HG03280 (cell line): Measurements from ENCODE around the gene C13orf46.

Experiments used
- ATAC-seq: cut with Tn5 transposase; IDR thresholded peaks from one replicate; pipeline ENCODE4 v1.9.1; 2021; ENCODE audit warnings: mild to moderate bottlenecking, moderate library complexity; ENCODE audit not compliant: unreplicated experiment

Gene C13orf46

GRCh38 chr13:113956571-113956970 is 17.3 kb downstream of the C13orf46 start:
- ATAC-seq, result no peak

- no peak for ATAC-seq
Measured at GRCh38 chr13:113955691-113956090, 18.2 kb downstream of the C13orf46 start.

GRCh38 chr13:113955235-113955634 is 18.6 kb downstream of the C13orf46 start:
- no peak for ATAC-seq

GRCh38 chr13:113954046-113954835 is 19.6 kb downstream of the C13orf46 start:
- ATAC-seq, result no peak

- no peak for ATAC-seq
Measured at GRCh38 chr13:113953561-113953960, 20.3 kb downstream of the C13orf46 start.

- no peak for ATAC-seq
Measured at GRCh38 chr13:113952983-113953520, 20.8 kb downstream of the C13orf46 start.

- ATAC-seq, result no peak
Measured at GRCh38 chr13:113952151-113952982, 21.5 kb downstream of the C13orf46 start.

GRCh38 chr13:113951246-113951999 is 22.5 kb downstream of the C13orf46 start:
- ATAC-seq, result peak; percentile 80

- peak; percentile 15 for ATAC-seq
Measured at GRCh38 chr13:113950451-113951245, 23.2 kb downstream of the C13orf46 start.

- no peak for ATAC-seq
Measured at GRCh38 chr13:113949546-113949945, 24.3 kb downstream of the C13orf46 start.

GRCh38 chr13:113948034-113948742 is 25.7 kb downstream of the C13orf46 start:
- ATAC-seq, result no peak

- no peak for ATAC-seq
Measured at GRCh38 chr13:113947311-113948033, 26.4 kb downstream of the C13orf46 start.

GRCh38 chr13:113946409-113947181 is 27.3 kb downstream of the C13orf46 start:
- ATAC-seq, result no peak

GRCh38 chr13:113945857-113946408 is 27.9 kb downstream of the C13orf46 start:
- no peak for ATAC-seq

- ATAC-seq, result no peak
Measured at GRCh38 chr13:113943821-113944565, 29.9 kb downstream of the C13orf46 start.

- ATAC-seq, result no peak
Measured at GRCh38 chr13:113942591-113943103, 31.2 kb downstream of the C13orf46 start.
